GM23338 (cell line): ENCODE results near the gene ISCU.

Experiments
- CREB1 ChIP-seq: fragments of 250-450 bp; sonication (Bioruptor Pico); IDR thresholded peaks from 2 replicates; pipeline ENCODE4 v1.5.0; 2020; ENCODE audit warnings: low read depth, mild to moderate bottlenecking, moderate library complexity
- POLR2AphosphoS5 ChIP-seq: IDR thresholded peaks from 2 replicates; pipeline ENCODE4 v1.6.1; 2016; ENCODE audit warnings: antibody characterized with exemption, low read depth
- ZNF114 ChIP-seq: fragments of 250-450 bp; sonication (Bioruptor Pico); IDR thresholded peaks from 2 replicates; pipeline ENCODE4 v1.5.0; 2020; ENCODE audit warnings: mild to moderate bottlenecking, moderate library complexity
- TF ChIP-seq, protein P1 (sequence below), 2 experiments: fragments of 200-600 bp in 1 of 2; sonication (generic) in 1 of 2; conservative IDR thresholded peaks; 2 replicates each; pipeline versions ENCODE4 v1.5.1 to v1.6.1; 2016 to 2017; ENCODE audit warnings: antibody characterized with exemption in 2 of 2, low read depth in 2 of 2, mild to moderate bottlenecking in 2 of 2, moderate library complexity in 1 of 2
- TF ChIP-seq, protein P2 (sequence below): IDR thresholded peaks from one replicate; pipeline ENCODE4 v1.6.1; 2018; ENCODE audit warnings: antibody characterized with exemption; ENCODE audit not compliant: unreplicated experiment
- TF ChIP-seq, protein P3 (sequence below): IDR thresholded peaks from 2 replicates; pipeline ENCODE4 v1.6.1; 2016; ENCODE audit warnings: antibody characterized with exemption

DNA sequence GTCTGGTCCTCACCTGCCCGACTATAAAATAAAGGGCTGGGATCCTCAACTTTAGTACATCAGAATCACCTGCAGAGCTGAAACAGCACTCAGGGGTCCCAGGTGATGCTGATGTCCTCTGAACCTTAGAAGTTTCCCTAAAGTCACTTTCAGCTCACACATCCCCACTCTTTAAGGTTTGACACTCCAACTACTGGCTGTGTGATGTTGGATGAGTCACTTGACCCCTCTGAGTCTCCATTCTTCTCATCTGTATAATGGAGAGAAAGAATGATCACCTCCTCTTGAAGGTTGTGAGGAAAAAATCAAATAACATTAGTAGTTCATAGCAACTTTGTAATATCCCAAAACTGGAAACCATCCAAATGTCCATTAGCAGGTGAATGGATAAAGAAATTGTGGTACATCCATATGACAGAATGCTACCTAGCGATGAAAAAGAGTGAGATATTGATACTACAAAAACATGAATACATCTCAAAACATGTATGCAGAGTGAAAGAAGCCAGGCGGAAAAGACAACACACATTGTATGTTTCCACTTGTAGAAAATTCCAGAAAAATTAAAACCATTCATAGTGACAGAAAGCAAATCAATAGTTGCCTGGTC lies 22.2 kb downstream of the ISCU start:
- no peak for TF ChIP-seq POLR2AphosphoS5
- TF ChIP-seq, protein P1, sequence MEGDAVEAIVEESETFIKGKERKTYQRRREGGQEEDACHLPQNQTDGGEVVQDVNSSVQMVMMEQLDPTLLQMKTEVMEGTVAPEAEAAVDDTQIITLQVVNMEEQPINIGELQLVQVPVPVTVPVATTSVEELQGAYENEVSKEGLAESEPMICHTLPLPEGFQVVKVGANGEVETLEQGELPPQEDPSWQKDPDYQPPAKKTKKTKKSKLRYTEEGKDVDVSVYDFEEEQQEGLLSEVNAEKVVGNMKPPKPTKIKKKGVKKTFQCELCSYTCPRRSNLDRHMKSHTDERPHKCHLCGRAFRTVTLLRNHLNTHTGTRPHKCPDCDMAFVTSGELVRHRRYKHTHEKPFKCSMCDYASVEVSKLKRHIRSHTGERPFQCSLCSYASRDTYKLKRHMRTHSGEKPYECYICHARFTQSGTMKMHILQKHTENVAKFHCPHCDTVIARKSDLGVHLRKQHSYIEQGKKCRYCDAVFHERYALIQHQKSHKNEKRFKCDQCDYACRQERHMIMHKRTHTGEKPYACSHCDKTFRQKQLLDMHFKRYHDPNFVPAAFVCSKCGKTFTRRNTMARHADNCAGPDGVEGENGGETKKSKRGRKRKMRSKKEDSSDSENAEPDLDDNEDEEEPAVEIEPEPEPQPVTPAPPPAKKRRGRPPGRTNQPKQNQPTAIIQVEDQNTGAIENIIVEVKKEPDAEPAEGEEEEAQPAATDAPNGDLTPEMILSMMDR (conservative IDR thresholded peaks at IDR 0.05; ENCODE audit: low read depth in 2 of 2), result no peak
- TF ChIP-seq CREB1 (CRISPR knock-in tag), result no peak
- TF ChIP-seq ZNF114 (CRISPR knock-in tag), result no peak
- TF ChIP-seq, protein P2, sequence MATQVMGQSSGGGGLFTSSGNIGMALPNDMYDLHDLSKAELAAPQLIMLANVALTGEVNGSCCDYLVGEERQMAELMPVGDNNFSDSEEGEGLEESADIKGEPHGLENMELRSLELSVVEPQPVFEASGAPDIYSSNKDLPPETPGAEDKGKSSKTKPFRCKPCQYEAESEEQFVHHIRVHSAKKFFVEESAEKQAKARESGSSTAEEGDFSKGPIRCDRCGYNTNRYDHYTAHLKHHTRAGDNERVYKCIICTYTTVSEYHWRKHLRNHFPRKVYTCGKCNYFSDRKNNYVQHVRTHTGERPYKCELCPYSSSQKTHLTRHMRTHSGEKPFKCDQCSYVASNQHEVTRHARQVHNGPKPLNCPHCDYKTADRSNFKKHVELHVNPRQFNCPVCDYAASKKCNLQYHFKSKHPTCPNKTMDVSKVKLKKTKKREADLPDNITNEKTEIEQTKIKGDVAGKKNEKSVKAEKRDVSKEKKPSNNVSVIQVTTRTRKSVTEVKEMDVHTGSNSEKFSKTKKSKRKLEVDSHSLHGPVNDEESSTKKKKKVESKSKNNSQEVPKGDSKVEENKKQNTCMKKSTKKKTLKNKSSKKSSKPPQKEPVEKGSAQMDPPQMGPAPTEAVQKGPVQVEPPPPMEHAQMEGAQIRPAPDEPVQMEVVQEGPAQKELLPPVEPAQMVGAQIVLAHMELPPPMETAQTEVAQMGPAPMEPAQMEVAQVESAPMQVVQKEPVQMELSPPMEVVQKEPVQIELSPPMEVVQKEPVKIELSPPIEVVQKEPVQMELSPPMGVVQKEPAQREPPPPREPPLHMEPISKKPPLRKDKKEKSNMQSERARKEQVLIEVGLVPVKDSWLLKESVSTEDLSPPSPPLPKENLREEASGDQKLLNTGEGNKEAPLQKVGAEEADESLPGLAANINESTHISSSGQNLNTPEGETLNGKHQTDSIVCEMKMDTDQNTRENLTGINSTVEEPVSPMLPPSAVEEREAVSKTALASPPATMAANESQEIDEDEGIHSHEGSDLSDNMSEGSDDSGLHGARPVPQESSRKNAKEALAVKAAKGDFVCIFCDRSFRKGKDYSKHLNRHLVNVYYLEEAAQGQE, result no peak
- TF ChIP-seq, protein P3, sequence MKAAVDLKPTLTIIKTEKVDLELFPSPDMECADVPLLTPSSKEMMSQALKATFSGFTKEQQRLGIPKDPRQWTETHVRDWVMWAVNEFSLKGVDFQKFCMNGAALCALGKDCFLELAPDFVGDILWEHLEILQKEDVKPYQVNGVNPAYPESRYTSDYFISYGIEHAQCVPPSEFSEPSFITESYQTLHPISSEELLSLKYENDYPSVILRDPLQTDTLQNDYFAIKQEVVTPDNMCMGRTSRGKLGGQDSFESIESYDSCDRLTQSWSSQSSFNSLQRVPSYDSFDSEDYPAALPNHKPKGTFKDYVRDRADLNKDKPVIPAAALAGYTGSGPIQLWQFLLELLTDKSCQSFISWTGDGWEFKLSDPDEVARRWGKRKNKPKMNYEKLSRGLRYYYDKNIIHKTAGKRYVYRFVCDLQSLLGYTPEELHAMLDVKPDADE, result no peak
